ENCODE results near the gene RAB7B.

DNA sequence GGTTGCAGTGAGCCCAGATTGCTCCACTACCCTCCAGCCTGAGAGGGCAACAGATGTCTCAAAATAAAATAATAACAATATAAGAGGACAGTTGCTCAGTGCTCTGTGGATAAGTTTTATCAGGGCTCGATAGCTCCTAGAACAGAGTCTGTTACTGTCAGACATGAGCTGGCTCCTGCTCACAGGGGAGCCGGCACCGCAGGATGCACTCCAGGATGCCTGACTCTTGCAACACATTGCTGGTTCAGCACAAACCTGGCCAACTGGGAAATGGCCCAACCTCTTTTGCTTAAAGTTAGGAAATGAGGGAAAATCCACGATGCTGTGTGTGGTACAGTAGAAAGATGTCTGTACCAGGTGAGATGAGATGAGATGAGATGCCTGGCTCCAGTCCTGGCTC is 26.3 kb upstream of the RAB7B start:
- TF ChIP-seq CTCF (IDR thresholded peaks at IDR 0.05) (no peak), POLR2A (IDR thresholded peaks at IDR 0.05) (no peak)
